OCI-LY7 (cell line): ENCODE measurements around the gene MIPEP. TPM values are rescaled to one million over a fixed set of nuclear protein-coding genes. Genes with fewer than 3 reads are reported as not detected.

ENCODE experiments used
- BruUV-seq: library from RNA; stranded (reverse); fragments of 400-500 nt; replicated peaks from 2 replicates; lab custom pipeline; 2021; lab: Mats Ljungman, UMichigan
- CTCF ChIA-PET: fragments of 300-600 bp; sonication (Branson Sonifier 250); formaldehyde crosslinking; loops from one replicate; lab custom pipeline; 2022; ENCODE audit warnings: antibody characterized with exemption; ENCODE audit not compliant: unreplicated experiment; lab: Charles Lee
- POLR2A ChIA-PET: fragments of 300-600 bp; sonication (Branson Sonifier 250); formaldehyde crosslinking; loops from one replicate; lab custom pipeline; 2022; ENCODE audit warnings: antibody characterized with exemption; lab: Charles Lee
- DNase-seq: peaks from one replicate; pipeline ENCODE4 v3.0.0-alpha.2; 2015; ENCODE audit warnings: low spot score
- H2AFZ ChIP-seq: fragments of 200-600 bp; sonication (generic), shearing (Covaris generic); 2 replicates; pipeline ENCODE4 v1.6.1; 2014; ENCODE audit warnings: mild to moderate bottlenecking, antibody characterized with exemption, low read length, moderate library complexity
- H3K27ac ChIP-seq: fragments of 200-600 bp; sonication (generic); 2 replicates; pipeline ENCODE4 v1.5.1; 2014; ENCODE audit warnings: mixed run types, low read depth, mild to moderate bottlenecking, moderate library complexity, low read length, inconsistent platforms; ENCODE audit not compliant: poor library complexity, severe bottlenecking
- H3K36me3 ChIP-seq: fragments of 200-600 bp; sonication (generic); 2 replicates; pipeline ENCODE4 v1.6.1; 2014; ENCODE audit warnings: mild to moderate bottlenecking, antibody characterized with exemption, low read length, moderate library complexity, mixed read lengths; ENCODE audit not compliant: insufficient read depth
- H3K4me1 ChIP-seq: fragments of 200-600 bp; sonication (generic); 2 replicates; pipeline ENCODE4 v1.5.1; 2014; ENCODE audit warnings: mild to moderate bottlenecking, low read length; ENCODE audit not compliant: insufficient read depth, poor library complexity, severe bottlenecking
- H3K4me2 ChIP-seq: fragments of 200-600 bp; sonication (generic); 2 replicates; pipeline ENCODE4 v1.6.1; 2014; ENCODE audit warnings: mild to moderate bottlenecking, low read length
- H3K4me3 ChIP-seq: fragments of 200-600 bp; sonication (generic); 2 replicates; pipeline ENCODE4 v1.5.1; 2014; ENCODE audit warnings: mild to moderate bottlenecking, low read depth, low read length; ENCODE audit not compliant: poor library complexity, severe bottlenecking
- H3K79me2 ChIP-seq: fragments of 200-600 bp; sonication (generic); 2 replicates; pipeline ENCODE4 v1.6.1; 2016; ENCODE audit warnings: low read depth, mild to moderate bottlenecking, low read length, moderate library complexity, mixed read lengths; ENCODE audit not compliant: insufficient read depth
- H3K9me2 ChIP-seq: fragments of 200-600 bp; sonication (generic); 2 replicates; pipeline ENCODE4 v1.6.1; 2016; ENCODE audit warnings: mild to moderate bottlenecking, low read length, mixed read lengths; ENCODE audit not compliant: insufficient read depth
- H3K9me3 ChIP-seq: fragments of 200-600 bp; sonication (generic); 2 replicates; pipeline ENCODE4 v1.6.1; 2014; ENCODE audit warnings: mild to moderate bottlenecking, mixed run types, low read length, mixed read lengths
- H4K20me1 ChIP-seq: fragments of 200-600 bp; sonication (generic); 2 replicates; pipeline ENCODE4 v1.6.1; 2014; ENCODE audit warnings: mild to moderate bottlenecking, antibody characterized with exemption, low read length, moderate library complexity, mixed read lengths; ENCODE audit not compliant: insufficient read depth
- CTCF ChIP-seq: fragments of 200-600 bp; sonication (generic); conservative IDR thresholded peaks from 2 replicates; pipeline ENCODE4 v1.5.1; 2014; ENCODE audit warnings: mild to moderate bottlenecking, antibody characterized with exemption, low read length, moderate library complexity, mixed read lengths
- EZH2phosphoT487 ChIP-seq: fragments of 200-600 bp; sonication (generic); IDR thresholded peaks from 2 replicates; pipeline ENCODE4 v1.6.1; 2018; ENCODE audit warnings: low read depth, borderline replicate concordance, mild to moderate bottlenecking, mixed run types, antibody characterized with exemption, low read length, moderate library complexity, mixed read lengths
- intact Hi-C: fragments of 100-400 bp; cut with micrococcal nuclease; formaldehyde crosslinking; loops from one replicate; pipeline ENCODE4 v1.10.0; 2022; ENCODE audit not compliant: unreplicated experiment
- total RNA-seq, 2 experiments: library from RNA; depleted of rRNA in 1 of 2; stranded (reverse); fragments of >200 nt in 1 of 2; shearing (Covaris generic) in 1 of 2; gene quantifications; 2 replicates each; pipeline ENCODE4 v1.2.3, GENCODE V29; 2014 to 2022

MIPEP gene
- total RNA-seq, 2 experiments from 2014 or later: 13.5 to 15.7 TPM

- Histone ChIP-seq H3K36me3 (no peaks in the 10 kb centered on the region), H2AFZ (no peak overlapping the region), H3K9me2 (no peaks in the 10 kb centered on the region), H3K79me2 (no peaks in the 10 kb centered on the region), H3K4me3 (no peak overlapping the region), H4K20me1 (no peaks in the 10 kb centered on the region), H3K9me3 (no peaks in the 10 kb centered on the region), H3K27ac (no peak overlapping the region), H3K4me2 (no peak overlapping the region), H3K4me1 (no peaks in the 10 kb centered on the region)
- CTCF ChIA-PET: no interaction called here
- POLR2A ChIA-PET: no interaction called here
- DNase-seq: no peak
- intact Hi-C loops: loop anchor here (10.0 kb wide), 1 partner anchor 296 kb away; no protein-coding TSS in a partner anchor
- no peak for TF ChIP-seq CTCF
- no peak for TF ChIP-seq EZH2phosphoT487
- no TSS peak for BruUV-seq
Measured at GRCh38 chr13:23928985-23929384, 39.8 kb upstream of the MIPEP start.

- Histone ChIP-seq H3K27ac (no peak overlapping the region), H2AFZ (no peak overlapping the region), H3K4me3 (no peak overlapping the region), H4K20me1 (no peaks in the 10 kb centered on the region), H3K36me3 (no peaks in the 10 kb centered on the region), H3K4me2 (no peak overlapping the region), H3K9me3 (no peaks in the 10 kb centered on the region), H3K4me1 (no peaks in the 10 kb centered on the region), H3K79me2 (no peaks in the 10 kb centered on the region), H3K9me2 (no peaks in the 10 kb centered on the region)
- intact Hi-C loops: loop anchor here (10.0 kb wide), 1 partner anchor 302 kb away; no protein-coding TSS in a partner anchor
- ChIA-PET CTCF (no interaction called here), POLR2A (no interaction called here)
- no peak for DNase-seq
- TF ChIP-seq EZH2phosphoT487: no peak
- no peak for TF ChIP-seq CTCF
- no TSS peak for BruUV-seq
Measured at GRCh38 chr13:23923031-23923430, 33.8 kb upstream of the MIPEP start.

- Histone ChIP-seq H3K36me3 (no peaks in the 10 kb centered on the region), H3K9me3 (no peaks in the 10 kb centered on the region), H4K20me1 (no peaks in the 10 kb centered on the region), H3K27ac (no peak overlapping the region), H3K79me2 (no peaks in the 10 kb centered on the region), H3K4me1 (no peaks in the 10 kb centered on the region), H3K9me2 (no peaks in the 10 kb centered on the region), H2AFZ (no peak overlapping the region), H3K4me2 (no peak overlapping the region), H3K4me3 (no peak overlapping the region)
- BruUV-seq: no TSS peak
- TF ChIP-seq EZH2phosphoT487: no peak
- TF ChIP-seq CTCF: no peak
- intact Hi-C loops: loop anchor here (10.0 kb wide), 1 partner anchor 303 kb away; no protein-coding TSS in a partner anchor
- CTCF ChIA-PET: no interaction called here
- POLR2A ChIA-PET: no interaction called here
- no peak for DNase-seq
Measured at GRCh38 chr13:23922005-23922932, 33.1 kb upstream of the MIPEP start.
